Medulla oblongata (tissue), 1 donor: ENCODE data around the gene ANKRD52.
A peak's percentile ranks its signal among the peaks of the same experiment; 100 is the strongest.
"Not testable (repeated sequence)": the region's sequence is repeated elsewhere in the genome, so short reads cannot be mapped to it uniquely, and the experiment has no call there.

Source experiments
- DNase-seq: peaks from one replicate; pipeline ENCODE4 v3.0.0-alpha.2; 2015; ENCODE audit errors: extremely low spot score

Gene ANKRD52

DNA sequence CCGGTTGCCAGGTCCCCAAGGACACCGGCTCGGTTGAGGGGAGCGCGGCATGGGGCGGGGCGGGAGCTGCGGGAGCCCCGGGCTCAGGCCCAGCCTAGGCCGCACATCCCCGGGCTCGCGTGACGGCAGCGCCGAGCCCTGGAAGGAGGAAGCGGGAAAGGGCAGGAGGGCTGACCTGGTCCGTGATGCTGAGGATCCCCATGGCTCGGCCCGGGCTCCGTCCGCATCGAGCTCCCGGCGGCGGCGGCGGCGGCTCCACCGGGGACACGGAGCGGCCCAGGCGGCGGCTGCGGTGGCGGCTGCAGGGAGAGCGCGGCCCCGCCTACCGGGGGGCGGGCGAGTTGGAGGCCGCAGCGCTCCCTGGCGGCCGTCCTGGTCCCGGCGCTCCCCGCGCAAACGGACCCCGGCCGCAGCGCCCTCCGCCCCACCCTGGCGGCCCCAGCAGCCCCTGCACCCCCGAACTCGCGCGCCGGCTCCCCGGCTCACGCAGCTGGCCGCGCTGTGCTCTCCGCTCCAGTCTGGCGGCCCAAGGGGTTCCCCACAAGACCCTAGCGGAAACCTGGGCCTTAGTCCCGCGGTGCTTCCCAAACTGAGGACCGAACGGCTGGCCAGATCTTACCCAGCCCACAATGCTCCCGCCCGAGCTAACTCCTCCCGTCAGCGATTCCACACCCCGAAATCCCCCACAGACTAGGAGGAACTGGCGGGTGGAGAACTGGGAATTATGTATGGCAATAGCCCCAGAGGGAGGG lies at the start of gene ANKRD52:
ANKRD52 (minus strand) TSS at position 317 of the 752 bp plus-strand sequence; CDS start at position 202, 115 bp downstream.
- DNase-seq, result peak; percentile 76

- no peak for DNase-seq
Observed at GRCh38 chr12:56307221-56307965, 49.2 kb upstream of the ANKRD52 start.

- no peak for DNase-seq
Observed at GRCh38 chr12:56304872-56305590, 46.8 kb upstream of the ANKRD52 start.

DNA sequence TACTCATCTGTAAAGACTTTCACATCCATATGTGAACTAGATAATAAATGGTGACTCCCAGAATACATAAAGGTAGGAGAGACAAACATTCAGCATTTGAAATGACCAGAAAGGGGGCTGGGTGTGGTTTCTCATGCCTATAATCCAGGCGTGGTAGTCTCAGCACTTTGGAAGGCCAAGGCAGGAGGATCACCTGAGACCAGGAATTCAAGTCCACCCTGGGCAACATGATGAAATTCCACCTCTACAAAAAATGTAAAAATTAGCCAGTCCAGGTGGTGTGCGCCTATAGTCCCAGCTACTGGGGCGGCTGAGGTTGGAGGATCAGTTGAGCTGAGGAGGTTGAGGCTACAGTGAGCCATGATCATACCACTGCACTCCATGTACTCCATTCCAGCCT lies 46.1 kb upstream of the ANKRD52 start:
- no peak for DNase-seq

- no peak for DNase-seq
Observed at GRCh38 chr12:56300644-56301464, 42.7 kb upstream of the ANKRD52 start.

GRCh38 chr12:56299853-56300643 lies 41.9 kb upstream of the ANKRD52 start, which contains the start of gene CS:
CS (minus strand) TSS chr12:56300330; CDS start chr12:56300201, 129 bp downstream.
- peak; percentile 99 for DNase-seq

DNA sequence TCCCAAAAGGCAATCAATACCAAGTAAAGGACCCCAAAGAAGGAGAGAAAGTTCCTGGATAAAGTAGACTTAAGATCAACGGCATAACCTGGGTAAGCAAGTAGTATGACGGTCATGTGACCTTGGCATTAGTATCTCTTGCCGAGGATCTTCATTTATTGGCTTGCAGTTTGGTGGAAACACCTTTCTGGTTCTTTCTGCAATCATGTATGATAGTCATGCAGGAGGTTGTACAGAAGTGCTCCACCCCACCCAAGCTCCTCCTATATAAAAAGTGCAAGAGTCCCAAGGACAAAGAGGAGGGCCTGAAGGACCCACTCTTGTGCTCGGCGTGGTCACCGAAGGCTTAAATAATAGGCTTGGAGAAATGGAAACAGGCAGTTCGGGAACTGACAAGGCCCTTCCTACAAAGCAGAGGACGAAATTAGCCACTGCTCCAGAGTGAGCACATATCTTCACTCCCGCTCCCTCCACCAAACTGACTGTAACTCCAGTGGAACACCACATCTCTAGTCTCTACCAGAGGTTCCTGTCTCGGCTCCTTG lies 41.2 kb upstream of the ANKRD52 start:
- peak; percentile 9 for DNase-seq

GRCh38 chr12:56298828-56299227 lies 40.6 kb upstream of the ANKRD52 start:
- DNase-seq, result no peak

- DNase-seq, result no peak
Observed at GRCh38 chr12:56297400-56297799, 39.2 kb upstream of the ANKRD52 start.

- DNase-seq, result no peak
Observed at GRCh38 chr12:56296295-56296694, 38.1 kb upstream of the ANKRD52 start.

DNA sequence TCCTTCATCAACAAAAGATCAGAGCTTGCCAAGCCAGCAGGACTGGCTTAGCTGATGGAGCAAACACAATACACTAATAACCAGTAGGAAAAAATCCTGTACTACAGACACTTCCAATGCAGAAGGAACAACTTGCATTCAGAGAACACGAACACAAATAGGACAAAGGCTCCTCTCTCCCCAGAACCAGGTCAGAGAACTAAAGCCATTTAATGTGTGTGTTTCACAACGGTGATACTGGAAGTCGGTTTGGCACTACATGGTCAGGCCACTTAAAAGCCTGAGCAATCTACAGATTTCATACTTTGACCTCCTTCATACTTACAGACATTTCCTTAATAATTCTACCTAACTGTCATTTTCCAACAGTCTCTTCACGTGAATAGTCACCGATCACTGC lies 35.6 kb upstream of the ANKRD52 start:
- no peak for DNase-seq

DNA sequence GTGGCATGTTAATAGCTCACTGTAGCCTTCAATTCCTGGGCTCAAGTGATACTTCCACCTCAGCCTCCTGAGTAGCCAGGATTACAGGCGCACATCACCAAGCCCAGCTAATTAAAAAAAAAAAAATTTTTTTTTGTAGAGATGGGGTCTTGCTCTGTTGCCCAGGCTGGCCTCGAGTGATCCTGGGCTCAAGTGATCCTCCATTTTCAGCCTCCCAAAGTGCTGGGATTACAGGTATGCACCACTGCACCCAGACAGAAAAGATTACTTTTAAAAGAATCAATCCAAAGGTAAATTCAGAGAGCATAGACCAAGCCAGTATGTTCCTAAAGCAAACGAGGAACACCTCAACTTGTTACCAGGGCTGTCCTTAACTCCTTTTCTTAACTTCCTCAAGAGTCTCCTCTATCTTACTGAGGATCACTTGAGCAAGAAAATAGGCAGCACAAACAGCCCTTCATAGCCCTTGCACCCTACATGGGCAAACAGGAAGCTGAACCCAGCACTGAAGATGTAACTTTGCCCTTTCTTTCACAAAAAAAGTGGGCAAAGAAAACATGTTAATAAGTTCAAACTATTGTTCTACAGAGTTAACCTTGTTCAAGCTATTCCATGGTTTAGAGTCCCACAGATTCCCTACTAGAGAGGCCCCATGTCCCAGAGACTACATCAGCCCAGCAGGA lies 30.7 kb upstream of the ANKRD52 start:
- no peak for DNase-seq

- DNase-seq, result no peak
Observed at GRCh38 chr12:56286044-56286830, 28.1 kb upstream of the ANKRD52 start.

GRCh38 chr12:56284263-56284662 lies 26.1 kb upstream of the ANKRD52 start:
- not testable (repeated sequence) for DNase-seq

- no peak for DNase-seq
Observed at GRCh38 chr12:56282579-56282978, 24.4 kb upstream of the ANKRD52 start.

DNA sequence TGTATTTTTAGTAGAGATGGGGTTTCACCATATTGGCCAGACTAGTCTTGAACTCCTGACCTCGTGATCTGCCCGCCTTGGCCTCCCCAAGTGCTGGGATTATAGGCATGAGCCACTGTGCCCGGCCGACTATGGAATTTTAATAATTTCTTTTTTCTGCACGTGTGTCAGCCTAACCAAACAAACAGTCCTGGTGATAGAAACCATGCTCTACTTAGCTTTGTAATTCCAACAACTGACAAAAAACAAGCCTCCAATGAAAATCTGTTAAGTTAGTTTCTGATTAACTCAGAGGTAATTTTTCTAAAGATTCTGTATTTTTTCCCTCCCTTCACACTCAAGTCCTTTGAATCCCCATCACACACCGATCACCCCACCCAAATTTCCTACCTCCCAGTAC lies 23.8 kb upstream of the ANKRD52 start:
- DNase-seq, result no peak

DNA sequence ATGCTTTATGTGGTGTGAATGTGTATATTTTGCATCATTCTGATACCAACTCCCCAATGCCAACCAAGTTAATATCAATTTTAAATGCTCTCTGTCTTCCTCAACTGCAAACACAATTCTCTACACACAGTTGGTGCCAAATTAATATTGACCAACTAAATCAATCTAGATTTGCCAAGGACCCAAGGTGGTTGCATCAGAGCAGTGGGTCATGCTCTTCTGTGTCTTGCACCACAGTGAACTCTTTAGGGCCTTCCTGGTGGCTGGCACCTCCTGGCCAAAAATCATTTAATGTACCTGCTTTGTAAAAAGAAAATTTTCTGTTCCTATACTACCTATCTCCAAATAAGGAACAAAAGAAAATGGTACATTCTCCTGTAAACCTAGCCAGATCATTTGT lies 22.7 kb upstream of the ANKRD52 start:
- no peak for DNase-seq

- no peak for DNase-seq
Observed at GRCh38 chr12:56278905-56279304, 20.7 kb upstream of the ANKRD52 start.

DNA sequence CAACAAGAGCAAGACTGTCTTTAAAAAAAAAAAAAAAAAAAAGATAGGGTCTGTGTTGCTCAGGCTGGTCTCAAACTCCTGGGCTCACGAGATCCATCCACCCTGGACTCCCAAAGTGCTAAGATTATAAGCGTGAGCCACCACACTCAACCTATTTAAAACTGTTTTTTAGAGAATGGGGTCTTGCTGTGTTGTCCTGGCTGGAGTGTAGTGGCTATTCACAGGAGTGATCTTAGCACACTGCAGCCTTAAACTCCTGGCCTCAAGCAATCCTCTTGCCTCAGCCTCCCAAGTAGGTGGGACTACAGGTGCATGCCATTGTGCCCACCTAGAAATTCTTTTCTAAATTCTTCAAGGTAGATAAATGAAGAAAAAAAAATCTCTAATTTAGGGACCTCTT lies 16.1 kb upstream of the ANKRD52 start:
- DNase-seq, result no peak
